Mammary epithelial cell (primary cell): ENCODE results near the gene PHPT1.

Source experiments
- CTCF ChIP-seq, 2 donors: IDR thresholded peaks in 1 of 2; conservative IDR thresholded peaks in 1 of 2; 2 replicates each; pipeline ENCODE4 v1.5.1; 2011 to 2012; ENCODE audit warnings: inconsistent platforms in 2 of 2, low read length in 2 of 2, mild to moderate bottlenecking in 2 of 2, control low read depth in 1 of 2, low read depth in 1 of 2; ENCODE audit not compliant: insufficient read depth in 1 of 2; ENCODE audit errors: extremely low read depth in 1 of 2
- EZH2 ChIP-seq: IDR thresholded peaks from 2 replicates; pipeline ENCODE4 v1.6.1; 2012; ENCODE audit warnings: low read length, inconsistent platforms, borderline replicate concordance

- no peak for TF ChIP-seq CTCF (conservative IDR thresholded peaks at IDR 0.05 in 1 of 2, IDR thresholded peaks at IDR 0.05 in 1 of 2; ENCODE audit: extremely low read depth in 1 of 2, insufficient read depth in 1 of 2, low read depth in 1 of 2, low read length in 2 of 2)
- no peak for TF ChIP-seq EZH2
Measured at GRCh38 chr9:136853596-136854112, 4.4 kb downstream of the PHPT1 start.
